Retinal pigment epithelial cell (primary cell): ENCODE measurements around the gene GRIN1.
A peak's percentile ranks its signal among the peaks of the same experiment; 100 is the strongest.

ENCODE experiments used
- DNase-seq: peaks from one replicate; pipeline ENCODE4 v3.0.0-alpha.2; 2010; ENCODE audit warnings: low read depth
- H3K4me3 ChIP-seq: 2 replicates; pipeline ENCODE4 v1.5.1; 2011; ENCODE audit warnings: mild to moderate bottlenecking, low read length, control low read depth, moderate library complexity
- CTCF ChIP-seq: conservative IDR thresholded peaks from 2 replicates; pipeline ENCODE4 v1.5.1; 2011; ENCODE audit warnings: low read depth, low read length, control low read depth, inconsistent platforms

GRIN1 gene

GRCh38 chr9:137161558-137162486 is 22.9 kb downstream of the GRIN1 start:
- no peak for TF ChIP-seq CTCF
- no peak for DNase-seq
- no peak overlapping the region for H3K4me3 ChIP-seq

- DNase-seq: no peak
- no peak for TF ChIP-seq CTCF
- H3K4me3 ChIP-seq: peak overlapping the region; percentile 19
These were observed 23.8 kb downstream of the GRIN1 start for GRCh38 chr9:137162505-137163364.

GRCh38 chr9:137163365-137163715 is 24.4 kb downstream of the GRIN1 start:
- TF ChIP-seq CTCF: no peak
- no peak for DNase-seq
- peak overlapping the region; percentile 19 for H3K4me3 ChIP-seq

GRCh38 chr9:137163805-137164204 is 24.9 kb downstream of the GRIN1 start:
- no peak for TF ChIP-seq CTCF
- no peak overlapping the region for H3K4me3 ChIP-seq
- DNase-seq: no peak

- H3K4me3 ChIP-seq: no peak overlapping the region
- no peak for DNase-seq
- no peak for TF ChIP-seq CTCF
These were observed 25.7 kb downstream of the GRIN1 start for GRCh38 chr9:137164370-137165249.

GRCh38 chr9:137165250-137165836 is 26.4 kb downstream of the GRIN1 start:
- H3K4me3 ChIP-seq: no peak overlapping the region
- no peak for DNase-seq
- no peak for TF ChIP-seq CTCF
